Amniotic stem cell (primary cell): ENCODE data around the gene IMMP2L.
"Not testable (repeated sequence)": the region's sequence is repeated elsewhere in the genome, so short reads cannot be mapped to it uniquely, and the experiment has no call there.

ENCODE experiments used
- DNase-seq: peaks from one replicate; lab custom pipeline; 2025; lab: John Stamatoyannopoulos, UW

IMMP2L gene

DNA sequence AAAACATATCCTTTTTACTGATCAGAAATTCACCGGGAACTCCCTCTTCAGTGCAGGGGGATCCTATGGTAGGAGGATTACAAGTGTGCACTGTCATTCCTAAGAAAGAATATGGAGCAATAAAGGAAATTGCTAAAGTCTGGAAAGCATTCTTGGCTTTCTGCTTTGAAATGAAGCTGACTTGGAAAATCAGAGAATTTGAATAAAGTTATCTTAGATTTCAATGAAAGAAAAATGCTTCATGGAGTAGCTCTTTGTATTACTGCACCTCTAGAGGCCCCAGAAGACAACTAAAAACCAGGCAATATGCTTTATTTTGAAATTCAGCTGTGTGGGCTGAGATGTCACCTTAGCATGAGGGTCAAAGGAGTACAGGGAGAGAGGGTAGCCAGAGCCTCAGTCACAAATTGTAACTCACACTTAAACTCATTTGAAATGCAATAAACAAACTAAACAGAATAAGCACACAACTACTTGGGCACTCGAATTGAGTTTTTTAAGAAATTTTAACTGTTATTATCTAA lies 102.5 kb downstream of the IMMP2L start:
- no peak for DNase-seq

DNA sequence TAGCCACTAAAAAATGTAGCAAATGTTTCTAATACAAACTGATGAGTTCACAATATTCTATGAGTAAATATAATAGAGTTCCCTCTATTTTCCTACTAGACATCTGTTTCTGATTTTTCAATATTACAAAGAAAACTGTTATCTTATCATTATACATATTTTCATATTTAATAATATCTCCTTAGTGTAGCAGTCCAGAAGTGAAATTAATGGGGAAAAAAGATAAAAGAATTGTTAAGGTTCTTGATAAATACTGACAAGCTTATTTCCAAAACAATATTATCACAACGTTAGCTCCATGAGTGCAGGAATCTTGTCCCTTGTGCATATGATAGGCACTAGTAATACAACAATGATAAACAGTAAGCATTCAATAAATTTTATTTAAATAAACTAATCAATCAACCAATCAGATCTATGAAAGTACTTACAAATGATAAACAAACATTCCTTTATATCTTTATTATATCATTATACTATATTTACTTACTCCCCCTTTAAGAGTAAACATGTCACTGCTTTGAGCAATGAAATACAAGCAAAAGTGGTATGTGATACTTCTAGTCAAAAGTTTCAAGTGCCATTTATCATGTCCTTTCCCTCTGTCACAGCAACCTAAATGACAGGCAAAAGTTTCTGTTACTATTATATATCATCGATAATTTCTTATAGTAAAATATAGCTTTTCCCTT lies 103.1 kb downstream of the IMMP2L start:
- DNase-seq, result no peak

DNA sequence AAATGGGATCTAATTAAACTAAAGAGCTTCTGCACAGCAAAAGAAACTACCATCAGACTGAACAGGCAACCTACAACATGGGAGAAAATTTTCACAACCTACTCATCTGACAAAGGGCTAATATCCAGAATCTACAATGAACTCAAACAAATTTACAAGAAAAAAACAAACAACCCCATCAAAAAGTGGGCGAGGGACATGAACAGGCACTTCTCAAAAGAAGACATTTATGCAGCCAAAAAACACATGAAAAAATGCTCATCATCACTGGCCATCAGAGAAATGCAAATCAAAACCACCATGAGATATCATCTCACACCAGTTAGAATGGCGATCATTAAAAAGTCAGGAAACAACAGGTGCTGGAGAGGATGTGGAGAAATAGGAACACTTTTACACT lies 111.6 kb downstream of the IMMP2L start:
- DNase-seq, result not testable (repeated sequence)

DNA sequence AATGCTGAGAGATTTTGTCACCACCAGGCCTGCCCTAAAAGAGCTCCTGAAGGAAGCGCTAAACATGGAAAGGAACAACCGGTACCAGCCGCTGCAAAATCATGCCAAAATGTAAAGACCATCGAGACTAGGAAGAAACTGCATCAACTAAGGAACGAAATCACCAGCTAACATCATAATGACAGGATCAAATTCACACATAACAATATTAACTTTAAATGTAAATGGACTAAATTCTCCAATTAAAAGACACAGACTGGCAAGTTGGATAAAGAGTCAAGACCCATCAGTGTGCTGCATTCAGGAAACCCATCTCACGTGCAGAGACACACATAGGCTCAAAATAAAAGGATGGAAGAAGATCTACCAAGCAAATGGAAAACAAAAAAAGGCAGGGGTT lies 114.8 kb downstream of the IMMP2L start:
- DNase-seq, result not testable (repeated sequence)

DNA sequence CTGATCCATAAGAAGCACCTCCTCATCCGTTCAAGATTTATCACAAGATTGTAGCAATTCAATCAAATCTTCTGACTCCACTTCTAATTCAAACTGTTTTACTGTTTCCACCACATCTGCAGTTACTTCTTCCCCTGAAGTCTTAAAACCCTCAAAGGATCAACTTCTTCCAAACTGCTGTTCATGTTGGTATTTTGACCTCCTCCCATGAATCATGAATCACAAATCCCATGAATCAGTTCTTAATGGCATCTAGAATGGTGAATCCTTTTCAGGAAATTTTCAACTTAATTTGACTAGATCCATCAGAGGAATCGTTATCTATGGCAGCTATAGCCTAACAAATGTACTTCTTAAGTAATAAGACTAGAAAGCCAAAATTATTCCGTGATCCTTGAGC lies 122.3 kb downstream of the IMMP2L start:
- no peak for DNase-seq

DNA sequence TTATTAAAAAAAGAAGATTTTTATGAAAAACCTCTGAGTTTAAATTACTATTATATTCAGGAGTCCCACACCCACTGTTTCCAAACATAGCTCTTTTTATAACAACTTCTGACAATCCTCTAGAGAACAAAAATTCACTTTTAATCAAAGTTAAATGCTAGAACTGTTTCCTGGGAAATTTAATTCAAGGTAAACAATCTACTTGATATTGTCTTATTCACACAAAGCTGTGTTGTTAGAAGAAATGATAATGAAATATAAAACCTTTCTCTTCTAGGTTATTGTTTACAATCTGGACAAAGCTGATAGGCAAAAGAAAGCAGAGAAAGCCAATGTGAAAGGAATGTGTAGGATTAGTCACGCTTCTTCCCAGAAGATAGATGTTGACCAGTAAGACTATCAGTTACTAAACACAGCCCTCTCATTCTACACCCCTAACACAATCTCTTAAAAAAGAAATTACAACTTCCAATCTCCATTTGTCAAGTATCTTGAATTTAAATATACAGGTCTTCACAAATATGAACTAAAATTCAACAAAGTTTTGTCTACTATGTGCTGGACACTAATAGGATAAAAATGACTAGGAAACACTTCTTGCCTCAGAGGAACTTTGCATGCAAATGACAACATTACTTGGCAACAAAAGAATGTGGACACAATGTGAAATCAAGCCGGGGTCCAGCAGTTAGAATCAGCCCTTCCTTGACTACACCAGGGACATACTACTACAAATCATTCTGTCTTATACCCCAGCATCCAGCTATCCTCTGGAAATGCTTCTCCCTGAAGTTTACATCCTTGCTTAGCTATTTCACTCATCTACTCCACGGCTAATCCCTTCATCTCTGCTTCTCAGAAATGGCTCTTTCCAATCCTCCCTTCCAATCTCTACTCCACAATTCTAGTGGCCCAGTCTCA lies 123.7 kb downstream of the IMMP2L start:
- peak; percentile 7 for DNase-seq

DNA sequence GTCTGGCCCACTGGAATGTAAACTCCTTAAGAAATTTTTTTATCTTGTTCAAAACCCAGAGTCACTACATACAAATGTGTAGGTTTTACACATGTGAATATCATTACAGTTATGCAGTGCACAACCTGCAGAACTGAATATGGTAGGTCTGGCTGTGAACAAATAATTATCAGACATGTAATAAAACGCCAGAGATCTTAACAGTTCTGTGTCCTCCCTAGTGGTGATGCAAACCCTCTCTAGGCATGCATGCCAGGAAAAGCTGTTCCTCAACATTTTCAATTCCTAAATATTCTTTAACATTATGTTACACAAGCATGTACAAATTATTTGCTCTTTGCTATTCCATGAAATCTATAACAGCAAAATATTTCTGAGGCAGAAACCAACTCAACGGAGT lies 124.6 kb downstream of the IMMP2L start:
- no peak for DNase-seq

DNA sequence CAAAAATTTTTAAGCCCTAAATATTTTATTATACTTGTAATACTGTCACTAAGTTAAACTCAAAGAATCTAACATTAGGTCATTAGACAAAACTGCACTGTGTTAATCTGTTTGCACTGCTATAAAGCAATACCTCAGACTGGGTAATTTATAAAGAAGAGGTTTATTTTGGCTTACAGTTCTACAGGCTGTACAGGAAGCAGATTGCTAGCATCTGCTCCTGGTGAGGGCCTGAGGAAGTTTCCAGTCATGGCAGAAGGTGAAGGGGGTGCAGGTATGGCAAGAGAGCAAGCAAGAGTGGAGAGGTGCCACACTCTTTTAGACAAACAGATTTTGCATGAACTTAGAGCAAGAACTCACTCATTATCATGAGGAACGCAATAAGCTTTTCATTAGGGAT lies 125.7 kb downstream of the IMMP2L start:
- DNase-seq, result no peak

DNA sequence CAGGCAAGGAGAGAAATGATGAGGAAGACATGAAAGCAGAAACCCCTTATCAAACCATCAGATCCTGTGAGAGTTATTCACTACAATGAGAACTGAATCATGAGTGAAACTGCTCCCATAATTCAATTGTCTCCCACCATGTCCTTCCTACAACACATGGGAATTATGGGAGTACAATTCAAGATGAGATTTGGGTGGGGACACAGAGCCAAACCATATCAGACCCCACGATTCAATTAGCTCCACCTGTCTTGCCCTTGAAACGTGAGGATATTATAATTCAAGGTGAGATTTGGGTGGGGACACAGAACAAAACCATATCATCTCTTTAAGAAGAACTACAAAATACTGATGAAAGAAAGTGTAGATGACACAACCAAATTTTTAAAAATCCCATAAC lies 128.9 kb downstream of the IMMP2L start:
- no peak for DNase-seq

DNA sequence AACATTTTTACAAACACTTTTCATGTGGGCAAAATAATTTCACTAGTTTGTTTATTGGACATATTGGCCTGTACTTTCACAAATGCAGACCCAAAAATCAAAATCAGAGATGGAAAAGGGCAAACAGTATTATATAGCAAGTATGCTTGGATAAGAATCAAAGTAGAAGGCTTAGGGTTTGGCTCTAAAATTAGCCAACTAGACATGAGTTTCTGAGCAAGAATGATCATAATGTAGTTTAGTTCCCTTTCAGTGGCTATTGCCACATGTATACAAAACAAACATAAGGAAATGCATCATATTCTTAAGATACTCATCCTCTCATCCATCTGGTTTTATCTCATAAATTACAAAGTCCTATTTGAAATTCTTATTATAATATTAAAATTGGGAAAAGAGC lies 132.5 kb downstream of the IMMP2L start:
- DNase-seq, result no peak

DNA sequence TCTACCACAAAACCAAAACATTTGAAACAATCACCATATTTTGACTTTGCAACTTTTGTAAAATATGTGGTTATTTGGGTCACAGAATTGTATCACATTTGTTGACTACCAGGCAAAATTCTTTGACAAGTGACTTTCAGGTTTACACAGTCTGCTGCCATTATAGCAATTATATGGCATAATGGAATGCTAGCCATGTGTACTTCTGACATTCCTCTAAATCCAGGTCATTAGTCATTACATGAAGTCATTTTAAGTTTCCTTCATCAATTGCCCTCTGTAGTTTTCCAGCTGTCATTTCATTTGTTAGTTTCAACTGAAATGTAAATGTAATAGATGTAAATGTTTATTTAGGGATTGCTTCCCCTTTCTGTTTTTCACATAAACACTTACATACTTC lies 137.5 kb downstream of the IMMP2L start:
- DNase-seq, result no peak

DNA sequence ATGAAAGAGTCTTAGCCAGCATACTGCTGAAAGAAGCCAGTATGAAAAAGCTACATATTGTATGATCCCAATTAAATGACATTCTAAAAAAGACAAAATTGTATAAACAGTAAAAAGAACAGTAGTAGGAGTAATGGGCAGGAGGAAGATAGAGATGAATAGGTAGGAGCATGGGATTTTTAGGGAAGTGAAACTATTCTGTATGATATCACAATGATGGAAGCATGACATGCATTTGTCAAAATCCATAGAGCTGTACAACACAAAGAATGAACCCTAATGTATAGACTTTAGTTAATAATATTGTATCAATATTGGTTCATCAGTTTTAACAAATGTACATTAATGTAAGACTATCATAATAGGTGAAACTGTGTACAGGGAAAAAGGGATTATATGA lies 147.9 kb downstream of the IMMP2L start:
- DNase-seq, result no peak

DNA sequence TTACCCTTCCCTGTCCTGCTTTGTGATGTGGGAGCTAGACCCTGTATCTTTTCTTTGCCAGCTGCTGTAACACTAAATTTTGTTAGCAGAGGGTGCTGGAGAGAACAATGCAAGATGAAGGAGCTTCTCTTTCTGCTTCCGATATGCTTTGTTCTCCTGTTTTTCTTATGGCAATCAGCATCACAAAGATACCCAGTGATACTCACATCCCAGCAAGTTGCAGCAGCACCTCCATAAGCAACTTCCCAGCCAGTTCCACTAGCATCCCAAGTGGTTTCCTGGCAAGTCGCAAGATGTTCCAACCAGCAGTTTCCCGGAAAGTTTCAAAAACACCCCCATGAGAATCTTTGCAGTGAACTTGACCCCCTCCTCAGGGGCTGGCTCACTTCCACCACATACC lies 148.6 kb downstream of the IMMP2L start:
- no peak for DNase-seq

DNA sequence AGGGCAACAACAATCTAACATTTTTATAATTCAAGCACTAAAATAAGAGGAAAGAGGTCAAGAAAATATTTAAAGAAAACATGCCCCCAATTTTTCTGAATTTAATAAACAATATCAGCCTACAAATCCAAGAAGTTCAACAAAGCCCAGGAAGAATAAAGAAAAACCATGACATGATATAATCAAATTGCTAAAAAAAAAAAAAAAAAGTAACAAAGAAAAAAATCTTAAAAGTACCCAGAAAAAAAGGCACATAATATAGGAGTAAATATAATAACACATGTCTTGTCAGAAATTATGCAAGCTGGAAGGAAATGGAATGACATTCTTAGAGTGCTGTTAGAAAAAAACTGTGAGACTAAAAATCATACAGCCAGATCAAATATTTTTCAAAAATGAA lies 151.4 kb downstream of the IMMP2L start:
- no peak for DNase-seq

DNA sequence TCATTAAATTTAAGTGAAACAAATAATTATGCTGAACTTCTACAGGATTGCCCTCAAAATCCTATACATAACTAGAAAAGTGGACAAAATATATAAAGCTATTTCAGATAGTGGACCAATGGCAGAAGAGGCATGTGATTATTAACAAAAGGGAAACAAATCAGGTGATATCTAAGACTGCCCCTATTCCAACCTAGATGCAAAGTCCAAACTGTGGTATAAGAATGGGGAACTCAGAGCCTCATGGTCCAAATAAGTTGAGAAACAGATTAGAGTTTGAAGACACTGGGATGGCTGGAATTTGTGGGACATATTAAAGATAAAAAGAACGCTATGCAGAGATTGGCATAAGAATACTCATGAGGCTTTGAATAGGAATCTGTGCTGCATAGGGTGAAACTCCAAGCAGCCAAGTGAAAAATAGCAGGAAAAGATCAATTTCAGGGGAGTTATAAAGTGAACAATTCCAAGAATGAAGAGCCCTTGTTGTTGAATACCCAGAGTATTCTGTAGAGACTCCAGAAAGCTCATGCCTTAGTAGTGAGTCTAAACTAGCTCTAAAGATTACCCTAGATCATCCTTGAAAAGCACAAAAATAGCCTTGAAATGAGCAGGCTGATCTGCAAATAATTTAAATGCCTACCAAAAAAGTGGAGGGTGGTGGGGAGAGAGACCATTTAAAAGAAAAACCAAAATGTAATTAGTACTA lies 152.4 kb downstream of the IMMP2L start:
- DNase-seq, result peak; percentile 16

DNA sequence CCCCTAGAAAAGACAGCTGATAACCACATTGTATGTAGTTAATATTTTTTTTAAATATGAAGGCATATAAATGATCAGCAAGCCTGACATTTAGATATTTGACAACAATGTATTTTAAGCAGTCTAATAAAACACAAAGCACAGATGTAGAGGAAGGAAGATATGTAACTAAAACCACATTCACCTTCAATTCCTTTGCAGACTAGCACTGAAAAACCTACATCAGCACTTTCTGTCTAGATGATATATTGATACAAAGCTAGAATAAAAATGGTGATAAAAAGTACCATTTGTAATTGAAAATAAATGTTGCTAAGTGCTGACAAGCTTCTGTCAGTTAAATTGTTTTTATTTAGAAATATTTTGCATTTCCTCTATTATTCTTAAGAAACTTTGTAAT lies 153.6 kb downstream of the IMMP2L start:
- no peak for DNase-seq

DNA sequence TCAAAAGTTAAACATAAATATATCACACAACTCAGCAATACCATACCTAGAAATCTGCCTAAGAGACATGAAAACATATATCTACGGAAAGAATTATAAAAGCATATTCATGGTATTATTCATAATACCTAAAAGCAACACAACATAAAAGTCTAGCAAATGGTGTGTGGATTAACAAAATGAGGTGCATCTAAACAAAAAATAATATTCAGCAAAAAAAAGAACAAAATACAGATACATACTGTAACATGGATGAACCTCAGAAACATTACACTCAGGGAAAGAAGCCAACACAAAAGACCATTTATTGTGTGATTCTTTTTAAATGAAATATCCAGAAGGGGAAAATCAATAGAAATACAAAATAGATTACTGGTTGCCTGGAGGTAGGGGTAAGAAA lies 155.0 kb downstream of the IMMP2L start:
- DNase-seq, result no peak

DNA sequence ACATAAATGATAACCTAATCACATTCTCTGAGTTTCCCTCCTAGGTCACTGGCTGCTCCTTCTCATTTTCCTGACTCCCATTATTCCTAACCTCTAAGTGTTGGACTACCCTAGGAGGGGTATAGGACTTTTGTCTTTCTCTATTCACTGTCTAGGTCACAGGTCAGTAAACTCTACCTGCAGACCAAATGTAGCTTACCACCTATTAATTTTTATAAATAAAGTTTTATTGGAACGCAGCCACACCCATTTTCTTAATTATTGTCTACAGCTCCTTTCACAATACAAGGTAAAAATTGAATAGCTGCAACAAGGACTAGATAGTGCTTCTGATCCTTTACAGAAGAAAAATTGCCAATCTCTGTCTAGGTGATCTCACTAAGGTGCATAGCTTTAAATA lies 156.7 kb downstream of the IMMP2L start:
- no peak for DNase-seq

DNA sequence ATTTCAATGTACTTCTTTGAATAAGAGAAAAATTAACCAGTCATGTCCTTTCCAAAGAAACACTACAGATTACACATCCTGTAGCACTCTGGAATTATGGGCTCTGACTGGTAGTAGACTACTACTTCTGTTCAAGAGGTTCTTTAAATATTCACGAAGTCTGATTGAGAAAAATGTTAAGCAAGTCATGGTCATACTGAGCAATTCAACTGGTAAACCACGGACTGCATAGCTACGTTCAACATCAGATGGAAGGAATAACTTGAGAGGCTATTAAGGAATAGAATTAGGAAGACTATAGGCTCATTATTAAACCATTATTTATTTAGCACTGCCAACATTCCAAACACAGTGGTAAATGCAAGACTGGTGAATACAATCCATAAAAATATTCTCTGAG lies 160.8 kb downstream of the IMMP2L start:
- no peak for DNase-seq

DNA sequence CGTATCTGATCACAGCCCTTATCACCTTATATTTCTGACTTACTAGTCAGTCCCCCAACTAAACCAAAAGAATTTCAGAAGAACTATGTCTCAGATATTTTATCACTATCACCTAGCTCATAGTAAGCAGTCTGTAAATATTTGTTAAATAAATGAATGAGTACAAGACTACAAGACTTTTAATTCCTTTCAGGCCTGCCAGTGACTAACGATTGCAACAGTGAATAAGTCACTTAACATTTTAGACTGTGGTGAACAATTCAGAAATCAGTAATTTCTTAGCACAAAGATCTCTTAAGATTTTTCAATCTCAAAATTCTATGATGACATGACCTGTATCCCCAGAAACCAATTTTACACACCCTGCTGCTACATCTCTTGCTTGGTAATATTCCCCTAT lies 162.2 kb downstream of the IMMP2L start:
- DNase-seq, result no peak

DNA sequence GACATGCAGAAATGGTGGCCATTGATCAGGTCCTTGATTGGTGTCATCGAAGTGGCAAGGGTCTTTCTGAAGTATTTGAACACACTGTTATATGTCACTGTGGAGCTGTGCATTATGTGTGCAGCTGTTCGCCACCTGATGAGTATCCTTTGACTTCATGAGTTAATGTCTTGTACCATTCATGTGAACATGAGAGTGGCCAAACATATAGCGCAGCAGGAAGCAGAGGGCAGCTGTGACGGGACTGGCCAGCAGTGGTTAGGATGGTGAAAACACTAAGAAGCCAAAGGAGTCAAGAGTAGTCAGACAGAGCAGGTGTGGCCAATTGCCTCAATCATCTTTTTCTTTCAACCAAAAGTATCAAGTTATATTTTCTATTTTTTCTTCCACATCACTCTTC lies 167.4 kb downstream of the IMMP2L start:
- DNase-seq, result no peak

DNA sequence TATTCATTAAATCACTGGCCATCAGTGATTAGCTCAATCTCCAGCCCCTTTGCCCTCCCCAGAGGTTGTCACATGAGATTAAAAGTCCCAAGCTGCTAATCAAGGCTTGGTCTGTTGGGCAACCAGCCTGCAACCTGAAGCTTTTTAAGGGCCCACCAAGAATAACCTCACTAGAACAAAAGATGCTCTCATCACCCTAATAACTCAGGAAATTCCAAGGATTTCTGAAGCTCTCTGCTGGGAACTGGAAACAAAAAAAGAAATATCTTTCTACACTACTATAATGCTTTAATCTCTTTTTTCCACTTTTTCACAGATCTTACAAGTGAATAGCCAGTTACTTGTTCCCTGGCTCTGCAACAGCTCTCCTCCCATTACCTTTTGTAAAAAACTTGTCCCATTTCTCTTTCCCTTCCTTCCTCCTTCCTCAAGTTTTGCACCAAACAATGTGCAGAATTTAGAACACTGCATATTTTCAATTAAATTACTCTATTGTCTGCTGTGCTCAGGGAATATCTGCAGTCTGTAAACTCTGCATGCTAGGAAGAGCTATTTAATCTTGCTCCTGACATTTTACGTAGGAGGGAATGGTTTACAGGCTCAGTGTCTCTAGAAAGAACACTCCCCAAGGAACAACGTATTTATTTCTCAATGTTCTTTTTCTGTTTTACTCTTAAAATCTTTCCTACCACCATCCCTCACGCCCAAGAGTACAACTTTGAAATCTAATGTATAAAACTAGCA lies 169.1 kb downstream of the IMMP2L start:
- no peak for DNase-seq
